Stimulated activated memory B cell treated with anti-CD40 and anti-IgM and Interleukin-4, amounts not matched to agents 10 μg/mL and 1 μg/mL and 100 μg/mL, for 72 hours (primary cell): ENCODE measurements around the gene CAMSAP3.

Experiments
- ATAC-seq: fragments of 150-1000 bp; cut with Tn5 transposase; 2 replicates; pipeline ENCODE4 v1.10.0; 2021
- H3K27ac Mint-ChIP-seq: one replicate; pipeline ENCODE4 v1.8.0; 2022; ENCODE audit warnings: mild to moderate bottlenecking, mixed read lengths
- H3K27me3 Mint-ChIP-seq: one replicate; pipeline ENCODE4 v1.8.0; 2022; ENCODE audit warnings: mixed read lengths
- H3K36me3 Mint-ChIP-seq: one replicate; pipeline ENCODE4 v1.8.0; 2022; ENCODE audit warnings: mixed read lengths
- H3K4me1 Mint-ChIP-seq: one replicate; pipeline ENCODE4 v1.8.0; 2022; ENCODE audit warnings: mixed read lengths
- H3K4me3 Mint-ChIP-seq: one replicate; pipeline ENCODE4 v1.8.0; 2022; ENCODE audit warnings: mild to moderate bottlenecking, moderate library complexity, mixed read lengths
- H3K9me3 Mint-ChIP-seq: one replicate; pipeline ENCODE4 v1.8.0; 2022; ENCODE audit warnings: mixed read lengths

Gene CAMSAP3

GRCh38 chr19:7595466-7596133 is at the start of gene CAMSAP3:
Gene CAMSAP3 (plus strand): TSS chr19:7595863. CDS start chr19:7596003, 140 bp downstream.
- Mint-ChIP-seq H3K9me3 (peaks cover 4% of the 10 kb centered on the region), H3K27me3 (peaks cover 66% of the 10 kb centered on the region), H3K4me3 (peak within 1 kb of the TSS; percentile 81), H3K4me1 (peaks cover 17% of the 10 kb centered on the region), H3K36me3 (no peaks in the 10 kb centered on the region), H3K27ac (peak within 1 kb of the TSS; percentile 67)
- peak; percentile 82 for ATAC-seq

GRCh38 chr19:7545904-7546303 is 49.8 kb upstream of the CAMSAP3 start:
- peak overlapping the region; percentile 21 for H3K4me3 Mint-ChIP-seq
- H3K27me3 Mint-ChIP-seq: no peaks in the 10 kb centered on the region
- peaks cover 48% of the 10 kb centered on the region for H3K36me3 Mint-ChIP-seq
- peaks cover 31% of the 10 kb centered on the region for H3K4me1 Mint-ChIP-seq
- no peaks in the 10 kb centered on the region for H3K9me3 Mint-ChIP-seq
- peak; percentile 75 for ATAC-seq
- H3K27ac Mint-ChIP-seq: peak overlapping the region; percentile 9

- peaks cover 31% of the 10 kb centered on the region for H3K4me1 Mint-ChIP-seq
- H3K27ac Mint-ChIP-seq: no peak overlapping the region
- H3K36me3 Mint-ChIP-seq: peaks cover 44% of the 10 kb centered on the region
- ATAC-seq: no peak
- H3K4me3 Mint-ChIP-seq: no peak overlapping the region
- no peaks in the 10 kb centered on the region for H3K27me3 Mint-ChIP-seq
- H3K9me3 Mint-ChIP-seq: no peaks in the 10 kb centered on the region
These were observed 48.5 kb upstream of the CAMSAP3 start for GRCh38 chr19:7547159-7547558.

DNA sequence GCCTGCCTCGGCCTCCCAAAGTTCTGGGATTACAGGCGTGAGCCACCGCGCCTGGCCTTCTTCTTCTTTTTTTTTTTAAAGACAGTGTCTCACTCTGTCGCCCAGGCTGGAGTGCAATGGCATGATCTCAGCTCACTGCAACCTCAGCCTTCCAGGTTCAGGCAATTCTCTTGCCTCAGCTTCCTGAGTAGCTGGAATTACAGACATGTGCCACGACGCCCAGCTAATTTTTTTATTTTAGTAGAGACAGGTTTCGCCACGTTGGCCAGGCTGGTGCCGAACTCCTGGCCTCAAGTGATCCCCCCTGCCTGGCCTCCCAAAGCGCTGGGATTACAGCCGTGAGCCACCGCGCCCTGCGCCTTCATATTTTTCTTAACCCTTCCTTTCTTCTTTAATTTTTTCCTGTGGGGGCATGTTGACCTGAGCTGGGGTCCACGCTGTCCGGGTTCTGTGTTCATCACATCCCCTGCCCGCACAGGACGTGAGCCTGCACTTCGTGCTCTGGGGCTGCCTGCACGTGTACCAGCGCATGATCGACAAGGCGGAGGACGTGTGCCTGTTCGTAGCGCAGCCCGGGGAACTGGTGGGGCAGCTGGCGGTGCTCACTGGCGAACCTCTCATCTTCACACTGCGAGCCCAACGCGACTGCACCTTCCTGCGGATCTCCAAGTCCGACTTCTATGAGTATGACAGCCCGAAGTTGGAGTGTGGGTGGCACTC is 46.1 kb upstream of the CAMSAP3 start:
- Mint-ChIP-seq H3K27me3 (no peaks in the 10 kb centered on the region), H3K4me1 (peaks cover 18% of the 10 kb centered on the region), H3K27ac (no peak overlapping the region), H3K36me3 (peaks cover 38% of the 10 kb centered on the region), H3K4me3 (no peak overlapping the region), H3K9me3 (no peaks in the 10 kb centered on the region)
- ATAC-seq: no peak

DNA sequence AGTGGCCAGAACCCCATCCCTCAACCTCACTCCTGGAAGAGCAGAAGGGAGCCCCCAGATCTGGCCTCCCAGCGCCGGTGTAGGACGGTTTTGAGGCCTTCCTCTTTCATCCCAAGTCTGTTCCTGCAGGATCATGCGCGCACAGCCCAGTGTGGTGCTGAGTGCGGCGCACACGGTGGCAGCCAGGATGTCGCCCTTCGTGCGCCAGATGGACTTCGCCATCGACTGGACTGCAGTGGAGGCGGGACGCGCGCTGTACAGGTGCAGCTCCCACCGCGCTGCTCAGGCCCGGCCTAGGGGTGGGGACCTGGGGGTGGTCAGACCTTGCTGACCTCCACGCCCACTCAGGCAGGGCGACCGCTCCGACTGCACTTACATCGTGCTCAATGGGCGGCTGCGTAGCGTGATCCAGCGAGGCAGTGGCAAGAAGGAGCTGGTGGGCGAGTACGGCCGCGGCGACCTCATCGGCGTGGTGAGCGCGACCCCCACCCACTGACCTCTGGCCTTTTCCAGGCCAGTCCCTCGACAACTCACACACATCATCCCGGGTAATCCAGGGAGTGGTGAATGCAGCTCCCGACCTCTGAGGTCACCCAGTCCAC is 45.4 kb upstream of the CAMSAP3 start:
- H3K4me1 Mint-ChIP-seq: peaks cover 11% of the 10 kb centered on the region
- no peak overlapping the region for H3K4me3 Mint-ChIP-seq
- H3K36me3 Mint-ChIP-seq: peaks cover 40% of the 10 kb centered on the region
- no peak overlapping the region for H3K27ac Mint-ChIP-seq
- no peaks in the 10 kb centered on the region for H3K27me3 Mint-ChIP-seq
- no peak for ATAC-seq
- H3K9me3 Mint-ChIP-seq: no peaks in the 10 kb centered on the region

GRCh38 chr19:7550987-7551761 is 44.5 kb upstream of the CAMSAP3 start:
- Mint-ChIP-seq H3K27me3 (no peaks in the 10 kb centered on the region), H3K27ac (no peak overlapping the region), H3K9me3 (no peaks in the 10 kb centered on the region), H3K36me3 (peaks cover 40% of the 10 kb centered on the region), H3K4me3 (no peak overlapping the region), H3K4me1 (peaks cover 2% of the 10 kb centered on the region)
- peak; percentile 16 for ATAC-seq

DNA sequence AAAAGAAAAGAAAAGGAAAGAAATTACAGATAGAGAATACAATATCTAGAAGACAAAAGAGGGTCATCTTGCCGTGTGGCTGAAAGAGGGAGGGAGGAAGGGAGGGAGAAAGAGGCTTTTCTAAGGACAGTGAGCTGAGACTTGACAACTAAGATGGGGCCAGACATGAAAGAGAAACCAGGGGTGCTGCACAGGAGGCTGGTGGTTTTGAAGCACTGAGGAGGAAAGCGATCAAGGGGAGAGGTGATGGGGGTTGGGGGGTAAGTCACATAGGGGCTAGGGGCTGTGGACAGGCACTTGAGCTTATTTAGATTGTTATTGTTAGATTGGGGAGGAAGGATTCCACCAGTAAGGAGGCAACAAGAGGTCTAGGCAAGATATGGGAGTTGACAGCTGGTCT is 42.9 kb upstream of the CAMSAP3 start:
- no peak for ATAC-seq
- H3K9me3 Mint-ChIP-seq: no peaks in the 10 kb centered on the region
- no peak overlapping the region for H3K27ac Mint-ChIP-seq
- H3K27me3 Mint-ChIP-seq: no peaks in the 10 kb centered on the region
- no peaks in the 10 kb centered on the region for H3K4me1 Mint-ChIP-seq
- no peak overlapping the region for H3K4me3 Mint-ChIP-seq
- peaks cover 54% of the 10 kb centered on the region for H3K36me3 Mint-ChIP-seq

- peaks cover 67% of the 10 kb centered on the region for H3K36me3 Mint-ChIP-seq
- H3K9me3 Mint-ChIP-seq: no peaks in the 10 kb centered on the region
- no peaks in the 10 kb centered on the region for H3K27me3 Mint-ChIP-seq
- no peak overlapping the region for H3K27ac Mint-ChIP-seq
- no peaks in the 10 kb centered on the region for H3K4me1 Mint-ChIP-seq
- H3K4me3 Mint-ChIP-seq: no peak overlapping the region
- no peak for ATAC-seq
These were observed 41.1 kb upstream of the CAMSAP3 start for GRCh38 chr19:7554565-7554964.

GRCh38 chr19:7554990-7555864 is 40.4 kb upstream of the CAMSAP3 start:
- Mint-ChIP-seq H3K9me3 (no peaks in the 10 kb centered on the region), H3K27me3 (no peaks in the 10 kb centered on the region), H3K27ac (no peak overlapping the region), H3K4me1 (no peaks in the 10 kb centered on the region), H3K36me3 (peaks cover 63% of the 10 kb centered on the region), H3K4me3 (no peak overlapping the region)
- ATAC-seq: peak; percentile 28

GRCh38 chr19:7556696-7557315 is 38.9 kb upstream of the CAMSAP3 start:
- no peaks in the 10 kb centered on the region for H3K4me1 Mint-ChIP-seq
- no peak overlapping the region for H3K27ac Mint-ChIP-seq
- H3K9me3 Mint-ChIP-seq: no peaks in the 10 kb centered on the region
- ATAC-seq: no peak
- no peak overlapping the region for H3K4me3 Mint-ChIP-seq
- H3K36me3 Mint-ChIP-seq: peaks cover 66% of the 10 kb centered on the region
- H3K27me3 Mint-ChIP-seq: no peaks in the 10 kb centered on the region

- H3K27ac Mint-ChIP-seq: no peak overlapping the region
- no peaks in the 10 kb centered on the region for H3K4me1 Mint-ChIP-seq
- H3K36me3 Mint-ChIP-seq: peaks cover 65% of the 10 kb centered on the region
- no peak for ATAC-seq
- no peaks in the 10 kb centered on the region for H3K9me3 Mint-ChIP-seq
- H3K4me3 Mint-ChIP-seq: no peak overlapping the region
- H3K27me3 Mint-ChIP-seq: no peaks in the 10 kb centered on the region
These were observed 37.0 kb upstream of the CAMSAP3 start for GRCh38 chr19:7558667-7559066.

GRCh38 chr19:7559102-7559501 is 36.6 kb upstream of the CAMSAP3 start:
- no peaks in the 10 kb centered on the region for H3K27me3 Mint-ChIP-seq
- H3K9me3 Mint-ChIP-seq: no peaks in the 10 kb centered on the region
- peaks cover 63% of the 10 kb centered on the region for H3K36me3 Mint-ChIP-seq
- H3K4me1 Mint-ChIP-seq: no peaks in the 10 kb centered on the region
- no peak overlapping the region for H3K4me3 Mint-ChIP-seq
- no peak for ATAC-seq
- H3K27ac Mint-ChIP-seq: no peak overlapping the region

GRCh38 chr19:7560255-7560654 is 35.4 kb upstream of the CAMSAP3 start:
- Mint-ChIP-seq H3K27me3 (no peaks in the 10 kb centered on the region), H3K36me3 (peaks cover 62% of the 10 kb centered on the region), H3K9me3 (no peaks in the 10 kb centered on the region), H3K4me1 (no peaks in the 10 kb centered on the region), H3K27ac (no peak overlapping the region), H3K4me3 (no peak overlapping the region)
- no peak for ATAC-seq

- ATAC-seq: peak; percentile 31
- Mint-ChIP-seq H3K4me1 (no peaks in the 10 kb centered on the region), H3K36me3 (peaks cover 54% of the 10 kb centered on the region), H3K27ac (no peak overlapping the region), H3K9me3 (no peaks in the 10 kb centered on the region), H3K27me3 (no peaks in the 10 kb centered on the region), H3K4me3 (no peak overlapping the region)
These were observed 34.3 kb upstream of the CAMSAP3 start for GRCh38 chr19:7561325-7561724.
